NB4 (cell line): ENCODE measurements around the gene RUFY3.

Experiments
- MYC ChIP-seq: IDR thresholded peaks from 2 replicates; pipeline ENCODE4 v1.6.1; 2011; ENCODE audit warnings: low read depth, low read length
- POLR2A ChIP-seq: IDR thresholded peaks from 2 replicates; pipeline ENCODE4 v1.6.1; 2011; ENCODE audit warnings: mild to moderate bottlenecking; ENCODE audit not compliant: insufficient read length; ENCODE audit errors: extremely low read depth
- TF ChIP-seq, protein P1 (sequence below): IDR thresholded peaks from one replicate; pipeline ENCODE4 v1.5.1; 2012; ENCODE audit warnings: low read depth, low read length
- TF ChIP-seq, protein P2 (sequence below): IDR thresholded peaks from 2 replicates; pipeline ENCODE4 v1.6.1; 2011; ENCODE audit warnings: low read depth, low read length

DNA sequence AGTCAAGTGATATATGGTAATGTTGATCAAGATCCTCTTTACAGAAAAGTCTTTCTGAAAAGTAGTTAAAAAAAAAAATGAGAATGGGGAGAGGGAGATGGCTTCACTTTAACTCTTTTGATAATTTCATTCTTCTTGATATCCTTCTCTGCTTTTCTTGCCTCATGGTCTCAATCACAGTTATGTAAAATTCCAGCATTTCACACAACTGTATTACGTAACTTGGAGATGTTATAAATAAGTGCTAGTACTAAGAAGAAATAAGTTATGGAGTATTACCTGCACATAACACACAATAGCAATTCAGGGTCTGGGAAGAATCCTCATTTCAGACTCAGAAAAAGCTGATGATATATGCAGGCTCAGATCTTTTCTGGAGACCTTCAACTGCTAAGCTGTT lies 22.0 kb downstream of the RUFY3 start:
- TF ChIP-seq, protein P1, sequence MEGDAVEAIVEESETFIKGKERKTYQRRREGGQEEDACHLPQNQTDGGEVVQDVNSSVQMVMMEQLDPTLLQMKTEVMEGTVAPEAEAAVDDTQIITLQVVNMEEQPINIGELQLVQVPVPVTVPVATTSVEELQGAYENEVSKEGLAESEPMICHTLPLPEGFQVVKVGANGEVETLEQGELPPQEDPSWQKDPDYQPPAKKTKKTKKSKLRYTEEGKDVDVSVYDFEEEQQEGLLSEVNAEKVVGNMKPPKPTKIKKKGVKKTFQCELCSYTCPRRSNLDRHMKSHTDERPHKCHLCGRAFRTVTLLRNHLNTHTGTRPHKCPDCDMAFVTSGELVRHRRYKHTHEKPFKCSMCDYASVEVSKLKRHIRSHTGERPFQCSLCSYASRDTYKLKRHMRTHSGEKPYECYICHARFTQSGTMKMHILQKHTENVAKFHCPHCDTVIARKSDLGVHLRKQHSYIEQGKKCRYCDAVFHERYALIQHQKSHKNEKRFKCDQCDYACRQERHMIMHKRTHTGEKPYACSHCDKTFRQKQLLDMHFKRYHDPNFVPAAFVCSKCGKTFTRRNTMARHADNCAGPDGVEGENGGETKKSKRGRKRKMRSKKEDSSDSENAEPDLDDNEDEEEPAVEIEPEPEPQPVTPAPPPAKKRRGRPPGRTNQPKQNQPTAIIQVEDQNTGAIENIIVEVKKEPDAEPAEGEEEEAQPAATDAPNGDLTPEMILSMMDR: no peak
- TF ChIP-seq POLR2A: no peak
- no peak for TF ChIP-seq MYC
- TF ChIP-seq, protein P2, sequence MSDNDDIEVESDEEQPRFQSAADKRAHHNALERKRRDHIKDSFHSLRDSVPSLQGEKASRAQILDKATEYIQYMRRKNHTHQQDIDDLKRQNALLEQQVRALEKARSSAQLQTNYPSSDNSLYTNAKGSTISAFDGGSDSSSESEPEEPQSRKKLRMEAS: no peak
